Stimulated activated CD4-positive, alpha-beta T cell treated with anti-CD3 and anti-CD28 coated beads, Interleukin-4, amount 100 ng/mL, for 4 hours (primary cell): ENCODE data around the gene USP43.
A peak's percentile ranks its signal among the peaks of the same experiment; 100 is the strongest.
"Not testable (repeated sequence)": the region's sequence is repeated elsewhere in the genome, so short reads cannot be mapped to it uniquely, and the experiment has no call there.

Source experiments
- DNase-seq, 2 experiments: peaks; one replicate each; pipeline ENCODE4 v3.0.0-alpha.2; 2020

USP43 gene, protein sequence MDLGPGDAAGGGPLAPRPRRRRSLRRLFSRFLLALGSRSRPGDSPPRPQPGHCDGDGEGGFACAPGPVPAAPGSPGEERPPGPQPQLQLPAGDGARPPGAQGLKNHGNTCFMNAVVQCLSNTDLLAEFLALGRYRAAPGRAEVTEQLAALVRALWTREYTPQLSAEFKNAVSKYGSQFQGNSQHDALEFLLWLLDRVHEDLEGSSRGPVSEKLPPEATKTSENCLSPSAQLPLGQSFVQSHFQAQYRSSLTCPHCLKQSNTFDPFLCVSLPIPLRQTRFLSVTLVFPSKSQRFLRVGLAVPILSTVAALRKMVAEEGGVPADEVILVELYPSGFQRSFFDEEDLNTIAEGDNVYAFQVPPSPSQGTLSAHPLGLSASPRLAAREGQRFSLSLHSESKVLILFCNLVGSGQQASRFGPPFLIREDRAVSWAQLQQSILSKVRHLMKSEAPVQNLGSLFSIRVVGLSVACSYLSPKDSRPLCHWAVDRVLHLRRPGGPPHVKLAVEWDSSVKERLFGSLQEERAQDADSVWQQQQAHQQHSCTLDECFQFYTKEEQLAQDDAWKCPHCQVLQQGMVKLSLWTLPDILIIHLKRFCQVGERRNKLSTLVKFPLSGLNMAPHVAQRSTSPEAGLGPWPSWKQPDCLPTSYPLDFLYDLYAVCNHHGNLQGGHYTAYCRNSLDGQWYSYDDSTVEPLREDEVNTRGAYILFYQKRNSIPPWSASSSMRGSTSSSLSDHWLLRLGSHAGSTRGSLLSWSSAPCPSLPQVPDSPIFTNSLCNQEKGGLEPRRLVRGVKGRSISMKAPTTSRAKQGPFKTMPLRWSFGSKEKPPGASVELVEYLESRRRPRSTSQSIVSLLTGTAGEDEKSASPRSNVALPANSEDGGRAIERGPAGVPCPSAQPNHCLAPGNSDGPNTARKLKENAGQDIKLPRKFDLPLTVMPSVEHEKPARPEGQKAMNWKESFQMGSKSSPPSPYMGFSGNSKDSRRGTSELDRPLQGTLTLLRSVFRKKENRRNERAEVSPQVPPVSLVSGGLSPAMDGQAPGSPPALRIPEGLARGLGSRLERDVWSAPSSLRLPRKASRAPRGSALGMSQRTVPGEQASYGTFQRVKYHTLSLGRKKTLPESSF

DNA sequence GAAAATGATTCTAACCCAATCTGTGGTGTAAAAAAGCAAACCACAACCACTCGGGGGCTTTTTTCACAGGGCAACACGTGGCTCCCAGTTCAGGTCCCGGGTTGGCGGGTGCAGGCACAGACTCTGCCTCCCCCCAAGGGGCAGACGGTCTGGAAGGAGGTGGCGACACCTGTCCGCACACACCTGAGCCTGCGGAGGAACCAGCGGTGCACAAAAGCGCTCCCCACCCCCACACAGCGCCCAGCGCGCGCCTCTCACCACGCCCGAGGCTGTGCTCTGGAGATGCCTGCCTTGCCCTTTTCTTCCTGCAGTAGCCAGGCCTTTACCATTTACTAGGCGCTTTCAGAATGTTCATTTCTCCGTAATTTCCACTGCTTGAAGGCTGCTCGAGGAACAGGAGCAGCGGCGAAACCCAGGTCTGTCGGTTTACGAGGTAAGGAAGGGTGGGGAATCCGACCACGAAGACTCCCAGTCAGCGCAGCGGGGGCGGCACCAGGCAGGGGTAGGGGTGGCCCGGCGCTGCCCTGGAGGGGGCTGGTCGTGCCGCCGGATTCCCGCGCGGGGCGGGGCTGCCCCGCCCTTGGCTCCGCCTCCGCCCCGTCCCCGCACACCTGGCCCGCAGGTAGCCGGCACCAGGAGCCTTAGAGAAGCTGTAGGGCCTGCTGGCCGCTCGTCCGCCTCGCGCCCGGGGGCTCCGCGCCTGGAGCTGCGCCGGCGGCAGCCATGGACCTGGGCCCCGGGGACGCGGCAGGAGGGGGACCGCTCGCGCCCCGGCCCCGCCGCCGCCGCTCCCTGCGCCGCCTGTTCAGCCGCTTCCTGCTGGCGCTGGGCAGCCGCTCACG is at the start of gene USP43:
Gene USP43, plus strand, starts transcription at position 608 of the 842 bp plus-strand sequence. Its CDS starts 116 bp downstream, at position 724.
- DNase-seq: peak; percentile 5 to 9

GRCh38 chr17:9597638-9598037 is 47.7 kb upstream of the USP43 start:
- DNase-seq: not testable (repeated sequence)

DNA sequence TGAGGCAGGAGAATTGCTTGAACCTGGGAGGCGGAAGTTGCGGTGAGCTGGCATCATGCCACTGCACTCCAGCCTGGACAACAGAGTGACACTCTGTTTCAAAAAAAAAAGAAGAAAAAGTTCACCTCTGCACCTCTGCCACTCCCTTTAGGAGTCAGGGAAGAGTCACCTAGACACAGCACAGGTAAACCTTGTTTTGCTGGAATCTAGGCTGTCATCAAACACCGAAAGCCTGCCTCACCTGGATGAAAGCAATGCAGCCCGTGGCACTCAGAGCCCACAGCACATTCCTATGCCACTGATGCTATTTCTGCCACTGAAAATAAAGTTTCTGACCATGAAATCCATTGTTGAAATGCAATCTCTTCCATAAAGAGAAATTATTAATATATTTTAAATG is 46.7 kb upstream of the USP43 start:
- no peak for DNase-seq

DNA sequence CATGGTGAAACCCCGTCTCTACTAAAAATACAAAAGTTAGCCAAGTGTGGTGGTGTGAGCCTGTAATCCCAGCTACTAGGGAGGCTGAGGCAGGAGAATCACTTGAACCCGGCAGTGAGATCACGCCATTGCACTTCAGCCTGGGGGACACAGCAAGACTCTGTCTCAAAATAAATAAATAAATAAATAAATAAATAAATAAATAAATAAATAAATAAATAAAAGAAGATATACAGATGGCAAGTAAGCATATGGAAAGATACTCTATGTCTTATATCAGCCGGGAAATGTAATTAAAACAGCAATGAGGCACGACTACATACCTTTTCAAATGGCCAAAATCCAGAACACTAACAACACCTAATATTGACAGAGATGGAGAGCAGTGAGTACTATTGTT is 40.7 kb upstream of the USP43 start:
- not testable (repeated sequence) for DNase-seq

GRCh38 chr17:9606453-9606852 is 38.9 kb upstream of the USP43 start:
- DNase-seq: no peak

GRCh38 chr17:9607058-9607457 is 38.3 kb upstream of the USP43 start:
- DNase-seq: not testable (repeated sequence)

- no peak for DNase-seq
Observed at GRCh38 chr17:9611557-9611956, 33.8 kb upstream of the USP43 start.

DNA sequence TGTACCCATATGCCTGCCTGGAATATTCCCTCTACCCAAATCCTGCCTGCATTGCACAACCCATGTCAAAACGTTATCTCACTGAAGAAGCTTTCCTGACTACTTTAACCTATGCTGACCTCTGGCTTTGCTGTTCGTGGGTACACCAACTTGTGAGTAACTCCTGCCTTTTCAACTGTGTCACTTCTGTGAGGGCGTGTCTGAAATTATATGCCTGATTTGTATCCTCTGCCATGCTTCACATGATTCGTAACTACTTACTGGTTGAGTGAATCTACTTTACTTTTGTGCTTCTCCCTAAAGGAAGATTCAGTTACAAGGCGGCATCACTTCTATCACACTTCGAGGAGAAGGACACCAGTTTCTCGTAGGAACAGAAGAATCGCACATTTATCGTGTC is 33.3 kb upstream of the USP43 start:
- no peak for DNase-seq

GRCh38 chr17:9615486-9615885 is 29.8 kb upstream of the USP43 start:
- DNase-seq: no peak

DNA sequence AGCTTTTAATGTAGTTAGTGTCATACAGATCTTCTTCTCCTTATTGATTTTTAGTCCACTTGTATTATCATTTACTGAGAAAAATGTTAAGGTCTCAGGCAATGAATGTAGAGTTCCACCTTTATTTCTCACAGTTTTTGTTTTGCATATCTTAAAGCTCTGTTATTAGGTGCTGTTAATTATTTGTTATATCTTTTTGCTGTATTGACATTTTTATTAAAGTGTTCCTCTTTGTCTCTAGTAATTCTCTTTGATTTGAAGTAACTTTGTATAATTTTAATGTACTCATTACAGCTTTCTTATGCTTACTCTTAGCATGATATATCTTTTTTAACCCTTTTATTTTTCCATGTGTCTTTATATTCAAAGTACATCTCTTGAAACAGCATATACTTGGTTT is 22.4 kb upstream of the USP43 start:
- DNase-seq: no peak

GRCh38 chr17:9628509-9628908 is 16.8 kb upstream of the USP43 start:
- DNase-seq: no peak

GRCh38 chr17:9632741-9633140 is 12.6 kb upstream of the USP43 start:
- DNase-seq: no peak

DNA sequence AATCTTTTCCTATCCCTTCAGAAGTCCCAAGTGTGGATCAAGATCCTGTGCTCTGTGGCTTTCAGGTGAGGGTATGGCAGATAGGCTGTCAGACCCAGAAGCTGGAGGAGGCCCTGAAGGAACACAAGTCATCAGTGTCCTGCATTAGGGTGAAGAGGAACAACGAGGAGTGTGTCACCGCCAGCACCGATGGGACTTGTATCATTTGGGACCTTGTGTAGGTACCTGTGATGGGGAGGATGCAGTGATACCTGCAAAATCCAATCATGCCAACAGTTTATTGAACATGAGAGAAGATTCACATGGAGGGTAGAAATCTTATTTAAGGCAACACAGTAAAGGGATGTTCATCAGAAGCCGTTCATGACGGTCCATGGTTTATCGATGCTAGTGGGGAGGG is 10.0 kb upstream of the USP43 start:
- no peak for DNase-seq

DNA sequence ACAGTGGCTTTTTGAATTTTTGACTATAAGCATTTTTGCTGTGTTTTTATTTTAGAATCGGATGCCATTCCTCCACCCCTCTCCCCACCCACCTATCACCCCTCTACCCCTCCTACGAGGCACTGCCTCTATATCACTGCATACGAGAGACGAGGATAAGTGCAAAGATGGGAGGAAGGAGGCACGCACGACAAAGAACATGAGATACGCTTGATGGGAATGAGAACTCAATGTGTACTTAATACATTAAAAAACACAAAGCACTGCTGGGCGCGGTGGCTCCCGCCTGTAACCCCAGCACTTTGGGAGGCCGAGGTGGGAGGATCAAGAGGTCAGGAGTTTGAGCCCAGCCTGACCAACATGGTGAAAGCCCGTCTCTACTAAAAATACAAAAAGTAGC is 8.8 kb upstream of the USP43 start:
- DNase-seq: no peak

DNA sequence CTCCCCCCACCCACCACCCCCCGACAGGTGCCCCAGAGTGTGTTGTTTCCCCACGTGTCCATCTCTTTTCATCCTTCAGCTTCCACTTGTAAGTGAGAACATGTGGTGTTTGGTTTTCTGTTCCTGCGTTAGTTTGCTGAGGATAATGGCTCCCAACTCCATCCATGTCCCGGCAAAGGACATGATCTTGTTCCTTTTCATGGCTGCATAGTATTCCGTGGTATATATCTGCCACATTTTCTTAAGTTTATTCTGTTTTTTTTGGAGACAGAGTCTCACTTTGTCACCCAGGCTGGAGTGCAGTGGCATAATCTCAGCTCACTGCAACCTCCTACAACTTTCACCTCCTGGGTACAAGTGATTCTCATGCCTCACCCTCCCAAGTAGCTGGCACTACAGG is 4.9 kb upstream of the USP43 start:
- not testable (repeated sequence) for DNase-seq

DNA sequence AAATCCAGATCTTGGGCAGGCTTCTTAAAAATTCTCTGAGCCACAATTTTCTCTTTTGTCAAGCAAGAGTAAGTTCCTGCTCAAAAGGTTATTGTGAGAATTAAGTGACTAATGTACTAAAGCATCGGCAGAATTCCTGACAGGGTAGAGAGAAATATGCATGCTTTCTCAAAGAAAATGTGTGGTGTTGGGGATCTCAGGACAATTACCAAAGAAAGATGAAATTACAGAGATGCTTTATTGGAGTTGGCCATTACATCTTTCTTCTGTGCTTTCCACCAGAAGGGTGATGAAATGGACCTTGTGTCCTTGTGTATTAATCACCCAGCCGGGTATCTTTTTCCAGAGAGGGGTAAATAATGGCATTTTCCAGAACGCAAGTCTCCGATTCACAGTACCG is 1.7 kb upstream of the USP43 start:
- no peak for DNase-seq

DNA sequence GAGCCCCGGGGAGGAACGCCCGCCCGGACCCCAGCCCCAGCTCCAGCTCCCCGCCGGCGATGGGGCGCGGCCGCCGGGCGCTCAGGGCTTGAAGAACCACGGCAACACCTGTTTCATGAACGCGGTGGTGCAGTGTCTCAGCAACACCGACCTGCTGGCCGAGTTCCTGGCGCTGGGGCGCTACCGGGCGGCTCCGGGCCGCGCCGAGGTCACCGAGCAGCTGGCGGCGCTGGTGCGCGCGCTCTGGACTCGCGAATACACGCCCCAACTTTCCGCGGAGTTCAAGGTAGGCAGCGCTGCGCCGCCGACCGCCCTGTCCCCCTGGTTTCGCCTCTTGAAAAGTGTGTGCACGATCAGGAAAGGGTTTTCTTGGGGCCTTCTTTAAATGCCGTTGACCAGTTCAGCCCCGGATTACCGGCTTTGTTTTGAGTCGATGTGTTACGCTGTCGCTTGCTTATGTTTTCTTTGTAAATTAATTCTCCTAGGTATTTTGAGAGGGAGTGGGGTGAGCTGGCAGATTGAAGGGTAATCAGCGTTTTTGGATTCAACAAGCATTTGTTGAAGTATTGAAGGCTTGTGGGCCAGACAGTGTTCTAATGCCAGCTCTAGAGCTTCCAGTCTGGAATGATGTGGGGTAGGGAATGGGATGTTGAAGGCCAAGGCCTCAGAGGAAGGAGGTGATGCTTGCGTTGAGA is 681 bp downstream of the USP43 start:
- peak in 1 of 2 experiments; percentile 12 for DNase-seq

DNA sequence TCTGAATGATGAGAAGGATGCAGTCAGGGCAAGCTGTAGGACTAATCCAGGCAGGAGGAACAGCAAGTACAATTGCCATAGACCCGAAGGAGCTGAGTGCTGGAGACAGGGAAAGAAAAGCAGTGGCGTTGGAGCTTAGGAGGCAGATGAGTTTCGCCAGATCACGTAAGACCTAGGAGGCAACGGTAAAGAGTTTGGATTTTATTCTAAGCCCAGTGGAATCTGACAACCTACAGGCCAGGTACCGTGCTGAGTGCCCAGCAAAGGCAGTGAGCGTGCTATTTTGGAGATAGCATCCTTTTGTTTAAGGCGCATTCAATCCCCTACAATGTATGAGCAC is 1.2 kb downstream of the USP43 start:
- DNase-seq: no peak

DNA sequence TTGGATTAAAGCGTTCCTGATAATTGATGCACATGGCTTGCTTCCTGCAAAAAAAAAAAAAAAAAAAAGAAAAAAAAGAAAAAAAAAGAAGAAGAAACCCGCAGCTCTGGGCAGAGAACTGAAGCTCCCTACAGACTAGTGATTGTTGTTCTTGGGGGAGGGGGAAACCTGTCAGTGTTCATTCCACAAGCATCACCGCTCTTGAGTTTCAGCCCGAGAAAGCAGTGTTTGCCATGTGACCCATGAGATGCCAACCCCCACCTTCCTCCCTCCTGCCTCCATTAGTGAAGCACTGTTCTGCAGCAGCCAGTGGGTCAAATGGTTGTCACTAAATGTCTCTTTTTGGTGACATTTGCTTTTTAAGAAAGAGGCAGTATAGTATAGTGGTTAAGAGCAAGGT is 1.7 kb downstream of the USP43 start:
- no peak for DNase-seq

DNA sequence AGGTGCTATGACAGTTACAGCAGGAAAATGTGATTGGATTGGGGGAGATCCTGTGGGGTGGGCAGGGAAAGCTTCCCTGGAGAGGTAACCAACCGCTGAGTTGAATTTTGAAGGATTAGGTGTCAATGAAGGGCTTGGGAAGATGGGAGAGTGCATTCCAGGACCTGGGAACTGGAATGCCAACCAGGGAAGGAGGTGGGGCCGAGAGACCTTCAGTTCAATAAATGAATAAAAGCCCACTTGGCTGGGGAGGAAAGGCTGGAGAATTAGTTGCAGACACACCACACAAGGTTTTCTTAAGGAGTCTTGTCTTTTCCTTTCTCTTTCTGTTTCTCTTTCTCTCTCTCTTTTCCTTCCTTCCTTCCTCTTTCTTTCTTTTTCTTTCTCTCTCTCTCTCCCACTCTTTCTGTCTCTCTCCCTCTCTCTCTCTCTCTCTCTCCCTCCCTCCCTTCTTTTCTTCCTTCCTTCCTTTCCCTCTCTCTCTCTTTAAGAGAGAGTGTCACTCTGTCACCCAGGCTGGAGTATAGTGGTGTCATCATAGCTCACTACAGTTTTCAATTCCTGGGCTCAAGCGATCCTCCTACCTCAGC is 3.3 kb downstream of the USP43 start:
- DNase-seq: no peak

DNA sequence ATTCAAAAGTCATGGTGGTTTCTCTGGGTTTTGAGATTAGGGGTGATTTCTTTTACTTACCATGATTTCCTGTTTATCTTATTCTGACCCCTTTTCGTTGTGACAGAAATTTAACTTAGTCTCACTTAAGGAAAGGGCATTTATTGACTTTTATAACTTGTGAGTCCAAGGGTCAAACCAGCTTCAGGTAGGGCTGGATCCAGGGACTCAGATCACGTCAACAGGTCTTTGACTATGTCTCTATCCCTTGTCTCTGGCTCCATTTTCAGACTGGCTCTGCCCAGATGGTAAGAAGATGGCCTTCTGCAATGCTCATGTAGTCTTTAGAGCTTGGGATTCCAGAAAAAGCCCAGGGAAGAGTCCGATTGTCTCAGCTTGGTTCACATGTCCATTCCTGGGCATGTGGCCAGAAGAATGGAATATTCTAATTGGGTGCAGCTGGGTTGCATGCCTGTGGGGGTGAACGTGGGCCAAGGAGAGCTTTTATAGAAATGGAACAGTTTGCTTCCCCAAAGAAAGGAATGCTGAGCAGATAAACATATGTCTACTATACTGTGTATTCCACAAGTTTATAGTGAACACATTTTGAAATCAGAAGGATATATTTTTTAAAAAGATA is 13.4 kb downstream of the USP43 start:
- DNase-seq: no peak
